Ovary (tissue), 3 donors: Measurements from ENCODE around the gene VBP1.

ENCODE experiments used
- EP300 ChIP-seq: sonication (generic); formaldehyde crosslinking; IDR thresholded peaks from one replicate; pipeline ENCODE4 v1.6.1; 2017; ENCODE audit warnings: antibody characterized with exemption
- POLR2A ChIP-seq: fragments of 450-650 bp; IDR thresholded peaks from one replicate; pipeline ENCODE4 v1.6.1; 2017; ENCODE audit warnings: antibody characterized with exemption, mild to moderate bottlenecking, moderate library complexity
- TF ChIP-seq, protein P1 (sequence below), 3 donors: fragments of 450-650 bp in 2 of 3; fragments of 200-600 bp in 1 of 3; IDR thresholded peaks; one replicate each; pipeline versions ENCODE4 v1.5.1 to v1.8.0; 2016 to 2022; ENCODE audit warnings: antibody characterized with exemption in 3 of 3, mild to moderate bottlenecking in 1 of 3
- donor health status: DM: no; HTN: no; CAD: no.

DNA sequence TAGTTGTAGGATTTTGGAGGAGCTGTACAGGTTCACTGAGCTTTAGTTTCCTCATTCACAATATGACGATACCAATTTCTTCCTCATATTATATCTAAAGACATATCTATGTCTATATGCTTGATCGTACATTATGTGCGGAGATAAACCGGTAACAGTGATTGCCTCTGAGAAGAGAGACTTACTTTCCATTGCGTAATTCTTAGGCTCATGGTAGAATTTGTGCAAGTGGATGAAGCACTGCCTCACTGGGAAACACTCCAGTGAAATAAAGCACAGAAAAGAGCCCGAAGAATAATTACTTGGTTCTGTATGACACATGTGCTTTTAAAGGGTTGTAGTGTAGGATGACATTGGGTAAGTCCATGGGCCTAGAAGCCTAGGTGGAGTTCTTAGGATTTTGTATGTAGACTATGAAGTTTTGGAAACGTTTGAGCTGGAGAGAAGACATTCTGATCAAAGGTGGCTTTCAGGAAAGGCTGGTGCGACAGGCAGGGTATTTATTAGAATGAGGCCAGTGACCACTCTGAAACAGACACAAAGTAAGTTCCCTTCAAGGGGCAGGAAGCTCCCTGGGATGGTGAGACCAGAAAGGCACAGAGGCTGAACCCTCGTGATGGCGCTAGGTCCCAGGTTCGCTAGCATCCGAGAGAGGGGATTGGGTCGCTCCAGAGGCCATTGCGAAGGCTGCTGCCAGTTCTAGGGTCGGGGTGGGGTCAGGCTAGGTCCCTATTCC, 649 bp upstream of the VBP1 start:
- no peak for TF ChIP-seq POLR2A
- TF ChIP-seq, protein P1, sequence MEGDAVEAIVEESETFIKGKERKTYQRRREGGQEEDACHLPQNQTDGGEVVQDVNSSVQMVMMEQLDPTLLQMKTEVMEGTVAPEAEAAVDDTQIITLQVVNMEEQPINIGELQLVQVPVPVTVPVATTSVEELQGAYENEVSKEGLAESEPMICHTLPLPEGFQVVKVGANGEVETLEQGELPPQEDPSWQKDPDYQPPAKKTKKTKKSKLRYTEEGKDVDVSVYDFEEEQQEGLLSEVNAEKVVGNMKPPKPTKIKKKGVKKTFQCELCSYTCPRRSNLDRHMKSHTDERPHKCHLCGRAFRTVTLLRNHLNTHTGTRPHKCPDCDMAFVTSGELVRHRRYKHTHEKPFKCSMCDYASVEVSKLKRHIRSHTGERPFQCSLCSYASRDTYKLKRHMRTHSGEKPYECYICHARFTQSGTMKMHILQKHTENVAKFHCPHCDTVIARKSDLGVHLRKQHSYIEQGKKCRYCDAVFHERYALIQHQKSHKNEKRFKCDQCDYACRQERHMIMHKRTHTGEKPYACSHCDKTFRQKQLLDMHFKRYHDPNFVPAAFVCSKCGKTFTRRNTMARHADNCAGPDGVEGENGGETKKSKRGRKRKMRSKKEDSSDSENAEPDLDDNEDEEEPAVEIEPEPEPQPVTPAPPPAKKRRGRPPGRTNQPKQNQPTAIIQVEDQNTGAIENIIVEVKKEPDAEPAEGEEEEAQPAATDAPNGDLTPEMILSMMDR (IDR thresholded peaks at IDR 0.05) = no peak
- TF ChIP-seq EP300 = no peak
